OCI-LY7 (cell line): ENCODE results near the gene CEP170. TPM values are rescaled to one million over a fixed set of nuclear protein-coding genes. Genes with fewer than 3 reads are reported as not detected.

Source experiments
- BruUV-seq: library from RNA; stranded (reverse); fragments of 400-500 nt; replicated peaks from 2 replicates; lab custom pipeline; 2021; lab: Mats Ljungman, UMichigan
- CTCF ChIA-PET: fragments of 300-600 bp; sonication (Branson Sonifier 250); formaldehyde crosslinking; loops from one replicate; lab custom pipeline; 2022; ENCODE audit warnings: antibody characterized with exemption; ENCODE audit not compliant: unreplicated experiment; lab: Charles Lee
- POLR2A ChIA-PET: fragments of 300-600 bp; sonication (Branson Sonifier 250); formaldehyde crosslinking; loops from one replicate; lab custom pipeline; 2022; ENCODE audit warnings: antibody characterized with exemption; lab: Charles Lee
- DNase-seq: peaks from one replicate; pipeline ENCODE4 v3.0.0-alpha.2; 2015; ENCODE audit warnings: low spot score
- H2AFZ ChIP-seq: fragments of 200-600 bp; sonication (generic), shearing (Covaris generic); 2 replicates; pipeline ENCODE4 v1.6.1; 2014; ENCODE audit warnings: mild to moderate bottlenecking, antibody characterized with exemption, low read length, moderate library complexity
- H3K27ac ChIP-seq: fragments of 200-600 bp; sonication (generic); 2 replicates; pipeline ENCODE4 v1.5.1; 2014; ENCODE audit warnings: mixed run types, low read depth, mild to moderate bottlenecking, moderate library complexity, low read length, inconsistent platforms; ENCODE audit not compliant: poor library complexity, severe bottlenecking
- H3K36me3 ChIP-seq: fragments of 200-600 bp; sonication (generic); 2 replicates; pipeline ENCODE4 v1.6.1; 2014; ENCODE audit warnings: mild to moderate bottlenecking, antibody characterized with exemption, low read length, moderate library complexity, mixed read lengths; ENCODE audit not compliant: insufficient read depth
- H3K4me1 ChIP-seq: fragments of 200-600 bp; sonication (generic); 2 replicates; pipeline ENCODE4 v1.5.1; 2014; ENCODE audit warnings: mild to moderate bottlenecking, low read length; ENCODE audit not compliant: insufficient read depth, poor library complexity, severe bottlenecking
- H3K4me2 ChIP-seq: fragments of 200-600 bp; sonication (generic); 2 replicates; pipeline ENCODE4 v1.6.1; 2014; ENCODE audit warnings: mild to moderate bottlenecking, low read length
- H3K4me3 ChIP-seq: fragments of 200-600 bp; sonication (generic); 2 replicates; pipeline ENCODE4 v1.5.1; 2014; ENCODE audit warnings: mild to moderate bottlenecking, low read depth, low read length; ENCODE audit not compliant: poor library complexity, severe bottlenecking
- H3K79me2 ChIP-seq: fragments of 200-600 bp; sonication (generic); 2 replicates; pipeline ENCODE4 v1.6.1; 2016; ENCODE audit warnings: low read depth, mild to moderate bottlenecking, low read length, moderate library complexity, mixed read lengths; ENCODE audit not compliant: insufficient read depth
- H3K9me2 ChIP-seq: fragments of 200-600 bp; sonication (generic); 2 replicates; pipeline ENCODE4 v1.6.1; 2016; ENCODE audit warnings: mild to moderate bottlenecking, low read length, mixed read lengths; ENCODE audit not compliant: insufficient read depth
- H3K9me3 ChIP-seq: fragments of 200-600 bp; sonication (generic); 2 replicates; pipeline ENCODE4 v1.6.1; 2014; ENCODE audit warnings: mild to moderate bottlenecking, mixed run types, low read length, mixed read lengths
- H4K20me1 ChIP-seq: fragments of 200-600 bp; sonication (generic); 2 replicates; pipeline ENCODE4 v1.6.1; 2014; ENCODE audit warnings: mild to moderate bottlenecking, antibody characterized with exemption, low read length, moderate library complexity, mixed read lengths; ENCODE audit not compliant: insufficient read depth
- CTCF ChIP-seq: fragments of 200-600 bp; sonication (generic); conservative IDR thresholded peaks from 2 replicates; pipeline ENCODE4 v1.5.1; 2014; ENCODE audit warnings: mild to moderate bottlenecking, antibody characterized with exemption, low read length, moderate library complexity, mixed read lengths
- EZH2phosphoT487 ChIP-seq: fragments of 200-600 bp; sonication (generic); IDR thresholded peaks from 2 replicates; pipeline ENCODE4 v1.6.1; 2018; ENCODE audit warnings: low read depth, borderline replicate concordance, mild to moderate bottlenecking, mixed run types, antibody characterized with exemption, low read length, moderate library complexity, mixed read lengths
- intact Hi-C: fragments of 100-400 bp; cut with micrococcal nuclease; formaldehyde crosslinking; loops from one replicate; pipeline ENCODE4 v1.10.0; 2022; ENCODE audit not compliant: unreplicated experiment
- total RNA-seq, 2 experiments: library from RNA; depleted of rRNA in 1 of 2; stranded (reverse); fragments of >200 nt in 1 of 2; shearing (Covaris generic) in 1 of 2; gene quantifications; 2 replicates each; pipeline ENCODE4 v1.2.3, GENCODE V29; 2014 to 2022

Gene CEP170
- total RNA-seq, 2 experiments from 2014 or later: 57.6 to 85.4 TPM

DNA sequence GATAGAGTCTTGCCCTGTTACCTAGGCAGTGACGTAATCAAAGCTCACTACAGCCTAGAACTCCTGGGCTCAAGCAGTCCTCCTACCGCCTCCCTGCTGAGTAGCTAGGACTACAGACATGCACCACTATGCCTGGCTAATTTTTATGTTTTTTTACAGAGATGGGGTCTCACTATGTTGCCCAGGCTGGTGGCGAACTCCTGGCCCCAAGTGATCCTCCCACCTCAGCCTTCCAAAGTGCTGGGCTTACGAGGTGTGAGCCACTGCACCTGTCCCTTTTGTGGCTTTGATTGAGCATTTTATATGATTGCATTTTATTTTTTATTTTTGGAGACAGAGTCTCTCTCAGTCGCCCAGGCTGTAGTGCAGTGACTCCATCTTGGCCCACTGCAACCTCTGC, 26.6 kb upstream of the CEP170 start:
- POLR2A ChIA-PET: no interaction called here
- Histone ChIP-seq H3K9me3 (no peaks in the 10 kb centered on the region), H3K4me1 (peaks cover under 1% of the 10 kb centered on the region), H3K4me3 (no peak overlapping the region), H4K20me1 (no peaks in the 10 kb centered on the region), H3K79me2 (no peaks in the 10 kb centered on the region), H3K27ac (no peak overlapping the region), H2AFZ (no peak overlapping the region), H3K4me2 (no peak overlapping the region), H3K9me2 (no peaks in the 10 kb centered on the region), H3K36me3 (peaks cover 21% of the 10 kb centered on the region)
- CTCF ChIA-PET: interaction anchor here (0.6 kb wide), 1 partner anchor 155 kb away, joined by 3 read pairs; no protein-coding TSS in a partner anchor
- no peak for TF ChIP-seq EZH2phosphoT487
- TF ChIP-seq CTCF: no peak
- DNase-seq: no peak
- intact Hi-C loops: no loop called here
- no TSS peak for BruUV-seq

DNA sequence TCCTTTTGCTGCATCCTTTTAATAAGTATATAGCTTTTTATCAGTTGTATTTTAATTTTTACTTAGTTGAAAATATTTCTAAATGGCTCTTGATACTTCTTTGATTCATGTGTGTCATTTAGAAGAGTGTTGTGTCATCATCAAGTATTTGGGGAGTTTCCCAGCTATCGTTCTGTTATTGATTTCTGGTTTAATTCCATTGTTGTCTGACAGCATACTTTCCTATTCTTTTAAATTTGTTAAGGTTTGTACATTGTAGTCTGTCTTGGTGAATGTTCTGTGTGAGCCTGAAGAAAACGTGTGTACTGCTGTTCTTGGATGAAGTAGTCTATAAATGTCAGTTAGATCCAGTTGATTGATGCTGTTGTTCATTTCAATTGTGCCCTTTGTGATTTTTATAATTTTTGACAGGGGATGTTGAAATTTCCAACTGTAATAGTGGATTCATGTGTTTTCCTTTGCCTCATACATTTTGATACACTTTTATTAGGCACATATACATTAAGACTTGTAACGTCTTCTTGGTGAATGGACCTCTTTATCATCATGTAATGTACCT, 25.6 kb upstream of the CEP170 start:
- Histone ChIP-seq H3K27ac (no peak overlapping the region), H4K20me1 (no peaks in the 10 kb centered on the region), H2AFZ (no peak overlapping the region), H3K4me2 (no peak overlapping the region), H3K9me2 (no peaks in the 10 kb centered on the region), H3K36me3 (peaks cover 17% of the 10 kb centered on the region), H3K79me2 (no peaks in the 10 kb centered on the region), H3K4me3 (no peak overlapping the region), H3K9me3 (no peaks in the 10 kb centered on the region), H3K4me1 (no peaks in the 10 kb centered on the region)
- POLR2A ChIA-PET: interaction anchor here (1.1 kb wide), 1 partner anchor 10 kb away, joined by 4 read pairs; no protein-coding TSS in a partner anchor
- BruUV-seq: no TSS peak
- intact Hi-C loops: no loop called here
- CTCF ChIA-PET: no interaction called here
- no peak for DNase-seq
- TF ChIP-seq EZH2phosphoT487 (no peak), CTCF (no peak)

GRCh38 chr1:243275316-243275715, 20.2 kb upstream of the CEP170 start:
- H3K27ac ChIP-seq: no peak overlapping the region
- POLR2A ChIA-PET: interaction anchor here (0.7 to 2.5 kb wide), 5 partner anchors 10 to 707 kb away, joined by 3 to 7 read pairs (median 6); no protein-coding TSS in a partner anchor
- no peaks in the 10 kb centered on the region for H4K20me1 ChIP-seq
- no peak overlapping the region for H3K4me3 ChIP-seq
- H3K9me3 ChIP-seq: no peaks in the 10 kb centered on the region
- no peak overlapping the region for H3K4me2 ChIP-seq
- no peak overlapping the region for H2AFZ ChIP-seq
- intact Hi-C loops: no loop called here
- no peak for TF ChIP-seq EZH2phosphoT487
- TF ChIP-seq CTCF: no peak
- CTCF ChIA-PET: no interaction called here
- H3K79me2 ChIP-seq: no peaks in the 10 kb centered on the region
- peaks cover 30% of the 10 kb centered on the region for H3K36me3 ChIP-seq
- H3K9me2 ChIP-seq: no peaks in the 10 kb centered on the region
- no peak for DNase-seq
- H3K4me1 ChIP-seq: peaks cover under 1% of the 10 kb centered on the region
- BruUV-seq: no TSS peak
